CD8-positive, alpha-beta memory T cell (primary cell): ENCODE results near the gene RASGRP3. TPM values are rescaled to one million over a fixed set of nuclear protein-coding genes. Genes with fewer than 3 reads are reported as not detected.

Source experiments
- CTCF ChIA-PET: fragments of 350-600 bp; sonication (Branson Sonifier 250); formaldehyde crosslinking; loops from one replicate; lab custom pipeline; 2021; ENCODE audit warnings: antibody characterized with exemption; lab: Charles Lee
- POLR2A ChIA-PET: fragments of 350-600 bp; sonication (Branson Sonifier 250); formaldehyde crosslinking; loops from one replicate; lab custom pipeline; 2021; ENCODE audit warnings: antibody characterized with exemption; lab: Charles Lee
- DNase-seq, 5 donors: peaks; one replicate each; pipeline versions ENCODE4 v3.0.0 to v3.0.0-alpha.2; 2020 to 2022; ENCODE audit warnings: mixed read lengths in 1 of 5
- H3K27ac ChIP-seq: one replicate; pipeline ENCODE4 v1.7.0; 2013; ENCODE audit warnings: low read depth, mild to moderate bottlenecking, low read length, moderate library complexity
- H3K27me3 ChIP-seq: 2 replicates; pipeline ENCODE4 v1.7.0; 2013; ENCODE audit warnings: low read length, mild to moderate bottlenecking; ENCODE audit not compliant: insufficient read depth, poor library complexity, severe bottlenecking
- H3K36me3 ChIP-seq: 2 replicates; pipeline ENCODE4 v1.7.0; 2013; ENCODE audit warnings: mild to moderate bottlenecking, low read length, moderate library complexity; ENCODE audit not compliant: insufficient read depth
- H3K4me1 ChIP-seq: 2 replicates; pipeline ENCODE4 v1.7.0; 2013; ENCODE audit warnings: mild to moderate bottlenecking, low read length, moderate library complexity; ENCODE audit not compliant: insufficient read depth
- H3K4me3 ChIP-seq: 2 replicates; pipeline ENCODE4 v1.7.0; 2013; ENCODE audit warnings: mild to moderate bottlenecking, low read length
- H3K9me3 ChIP-seq: 2 replicates; pipeline ENCODE4 v1.7.0; 2013; ENCODE audit warnings: mild to moderate bottlenecking, low read length
- H3K27ac Mint-ChIP-seq, 8 donors: one replicate each; pipeline ENCODE4 v1.8.0; 2020 to 2021; ENCODE audit warnings: mixed read lengths in 8 of 8, mild to moderate bottlenecking in 6 of 8, inconsistent platforms in 3 of 8, moderate library complexity in 3 of 8
- H3K27me3 Mint-ChIP-seq, 2 donors: one replicate each; pipeline ENCODE4 v1.8.0; 2020 to 2021; ENCODE audit warnings: mixed read lengths in 2 of 2, mild to moderate bottlenecking in 1 of 2, moderate library complexity in 1 of 2
- H3K36me3 Mint-ChIP-seq, 3 donors: one replicate each; pipeline ENCODE4 v1.8.0; 2020 to 2021; ENCODE audit warnings: mixed read lengths in 3 of 3, inconsistent platforms in 1 of 3, mild to moderate bottlenecking in 1 of 3
- H3K4me1 Mint-ChIP-seq, 3 donors: one replicate each; pipeline ENCODE4 v1.8.0; 2020 to 2021; ENCODE audit warnings: mixed read lengths in 3 of 3, inconsistent platforms in 1 of 3, mild to moderate bottlenecking in 1 of 3
- H3K4me3 Mint-ChIP-seq, 7 donors: one replicate each; pipeline ENCODE4 v1.8.0; 2020 to 2021; ENCODE audit warnings: mixed read lengths in 7 of 7, mild to moderate bottlenecking in 6 of 7, moderate library complexity in 4 of 7, inconsistent platforms in 2 of 7
- H3K9me3 Mint-ChIP-seq, 5 donors: one replicate each; pipeline ENCODE4 v1.8.0; 2020 to 2022; ENCODE audit warnings: mixed read lengths in 5 of 5, mild to moderate bottlenecking in 3 of 5, moderate library complexity in 2 of 5, inconsistent platforms in 1 of 5
- polyA plus RNA-seq: library from polyadenylated mRNA; unstranded; fragments of 300-500 nt; fragmentation: Illumina TruSeq; gene quantifications from one replicate; pipeline ENCODE4 v1.2.3, GENCODE V29; 2021
- total RNA-seq, 2 experiments: library from RNA; stranded (reverse); gene quantifications; one replicate each; pipeline ENCODE4 v1.2.3, GENCODE V29; 2021

The RASGRP3 gene
- total and polyA plus RNA-seq, 3 experiments from 2014 or later: 3.1 to 3.6 (median 3.5) TPM

DNA sequence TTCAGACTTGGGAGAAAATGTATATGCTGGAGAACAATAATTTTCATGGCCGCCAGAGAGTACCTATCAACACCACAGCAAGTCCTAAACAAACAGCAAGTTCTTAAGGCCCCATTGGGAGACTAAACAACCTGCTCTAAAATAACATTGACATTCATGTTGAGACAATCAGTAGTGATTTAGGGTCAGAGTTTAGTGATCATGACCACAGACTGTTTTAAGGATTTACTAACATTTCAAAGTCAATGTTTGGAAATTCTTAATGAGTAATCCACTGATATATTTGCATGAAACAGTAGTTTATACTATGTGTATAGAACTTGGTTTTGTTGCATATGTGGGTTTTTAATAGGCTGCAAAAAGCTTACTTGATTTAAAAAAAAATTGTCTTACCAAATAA, 34.7 kb downstream of the RASGRP3 start:
- peaks cover 0 to 6% (median 4%) of the 10 kb centered on the region in 3 donors for H3K36me3 Mint-ChIP-seq
- Histone ChIP-seq H3K4me1 (no peaks in the 10 kb centered on the region), H3K4me3 (no peak overlapping the region), H3K27ac (no peak overlapping the region), H3K27me3 (no peaks in the 10 kb centered on the region), H3K9me3 (no peaks in the 10 kb centered on the region), H3K36me3 (no peaks in the 10 kb centered on the region)
- H3K9me3 Mint-ChIP-seq: peaks cover 0 to 2% (median 0%) of the 10 kb centered on the region in 5 donors
- DNase-seq: no peak
- H3K27ac Mint-ChIP-seq: no peak overlapping the region
- H3K4me3 Mint-ChIP-seq: no peak overlapping the region
- H3K4me1 Mint-ChIP-seq: no peaks in the 10 kb centered on the region
- ChIA-PET CTCF (interaction anchor here (1.0 kb wide), 1 partner anchor 35 kb away, joined by 3 read pairs; no protein-coding TSS in a partner anchor), POLR2A (no interaction called here)
- H3K27me3 Mint-ChIP-seq: peaks cover 0 to 3% of the 10 kb centered on the region in 2 donors

- H3K36me3 ChIP-seq: no peaks in the 10 kb centered on the region
- ChIA-PET POLR2A (no interaction called here), CTCF (no interaction called here)
- H3K27me3 ChIP-seq: no peaks in the 10 kb centered on the region
- Mint-ChIP-seq H3K9me3 (peaks cover 0 to 2% (median 0%) of the 10 kb centered on the region in 5 donors), H3K27ac (no peak overlapping the region), H3K27me3 (peaks cover 0 to under 1% of the 10 kb centered on the region in 2 donors), H3K36me3 (peaks cover 0 to 12% (median 4%) of the 10 kb centered on the region in 3 donors), H3K4me3 (no peak overlapping the region), H3K4me1 (no peaks in the 10 kb centered on the region)
- DNase-seq: no peak
- H3K9me3 ChIP-seq: no peaks in the 10 kb centered on the region
- H3K27ac ChIP-seq: no peak overlapping the region
- H3K4me1 ChIP-seq: no peaks in the 10 kb centered on the region
- no peak overlapping the region for H3K4me3 ChIP-seq
These were observed 35.7 kb downstream of the RASGRP3 start for GRCh38 chr2:33512112-33512511.

- no peaks in the 10 kb centered on the region for H3K36me3 ChIP-seq
- no peaks in the 10 kb centered on the region for H3K27me3 ChIP-seq
These were observed 37.0 kb downstream of the RASGRP3 start for GRCh38 chr2:33513480-33513879.

GRCh38 chr2:33516456-33516995, 40.1 kb downstream of the RASGRP3 start:
- Mint-ChIP-seq H3K4me1 (no peaks in the 10 kb centered on the region), H3K4me3 (no peak overlapping the region), H3K27ac (no peak overlapping the region), H3K27me3 (no peaks in the 10 kb centered on the region), H3K9me3 (no peaks in the 10 kb centered on the region), H3K36me3 (peaks cover 3 to 15% (median 4%) of the 10 kb centered on the region in 3 donors)
- POLR2A ChIA-PET: no interaction called here
- H3K4me1 ChIP-seq: no peaks in the 10 kb centered on the region
- CTCF ChIA-PET: no interaction called here
- H3K36me3 ChIP-seq: no peaks in the 10 kb centered on the region
- H3K4me3 ChIP-seq: no peak overlapping the region
- no peak overlapping the region for H3K27ac ChIP-seq
- H3K27me3 ChIP-seq: no peaks in the 10 kb centered on the region
- H3K9me3 ChIP-seq: no peaks in the 10 kb centered on the region
- DNase-seq: no peak

More at GRCh38 chr2:33513480-33513879, 37.0 kb downstream of the RASGRP3 start:
- Mint-ChIP-seq H3K27me3 (no peaks in the 10 kb centered on the region), H3K36me3 (peaks cover 0 to 12% (median 4%) of the 10 kb centered on the region in 3 donors), H3K4me1 (no peaks in the 10 kb centered on the region), H3K27ac (no peak overlapping the region), H3K4me3 (no peak overlapping the region), H3K9me3 (no peaks in the 10 kb centered on the region)
- ChIA-PET POLR2A (no interaction called here), CTCF (no interaction called here)
- Histone ChIP-seq H3K27ac (no peak overlapping the region), H3K4me1 (no peaks in the 10 kb centered on the region), H3K4me3 (no peak overlapping the region), H3K9me3 (no peaks in the 10 kb centered on the region)
- DNase-seq: no peak

GRCh38 chr2:33518200-33518599, 41.8 kb downstream of the RASGRP3 start:
- POLR2A ChIA-PET: no interaction called here
- Histone ChIP-seq H3K36me3 (no peaks in the 10 kb centered on the region), H3K27ac (no peak overlapping the region), H3K4me3 (no peak overlapping the region), H3K4me1 (no peaks in the 10 kb centered on the region), H3K27me3 (no peaks in the 10 kb centered on the region), H3K9me3 (no peaks in the 10 kb centered on the region)
- no peak for DNase-seq
- Mint-ChIP-seq H3K36me3 (peaks cover 4 to 17% (median 8%) of the 10 kb centered on the region in 3 donors), H3K4me1 (no peaks in the 10 kb centered on the region), H3K9me3 (no peaks in the 10 kb centered on the region), H3K4me3 (no peak overlapping the region), H3K27me3 (no peaks in the 10 kb centered on the region), H3K27ac (no peak overlapping the region)
- CTCF ChIA-PET: interaction anchor here (1.2 kb wide), 1 partner anchor 42 kb away, joined by 4 read pairs; no protein-coding TSS in a partner anchor

- H3K4me1 Mint-ChIP-seq: no peaks in the 10 kb centered on the region
- no peak overlapping the region for H3K27ac Mint-ChIP-seq
- ChIA-PET POLR2A (no interaction called here), CTCF (interaction anchor here (1.2 kb wide), 1 partner anchor 43 kb away, joined by 4 read pairs; no protein-coding TSS in a partner anchor)
- H3K9me3 Mint-ChIP-seq: no peaks in the 10 kb centered on the region
- H3K36me3 Mint-ChIP-seq: peaks cover 4 to 17% (median 12%) of the 10 kb centered on the region in 3 donors
- Histone ChIP-seq H3K4me1 (no peaks in the 10 kb centered on the region), H3K36me3 (no peaks in the 10 kb centered on the region), H3K9me3 (no peaks in the 10 kb centered on the region), H3K27ac (no peak overlapping the region), H3K4me3 (no peak overlapping the region), H3K27me3 (no peaks in the 10 kb centered on the region)
- no peak for DNase-seq
- no peak overlapping the region for H3K4me3 Mint-ChIP-seq
- H3K27me3 Mint-ChIP-seq: no peaks in the 10 kb centered on the region
These were observed 42.5 kb downstream of the RASGRP3 start for GRCh38 chr2:33518929-33519328.

DNA sequence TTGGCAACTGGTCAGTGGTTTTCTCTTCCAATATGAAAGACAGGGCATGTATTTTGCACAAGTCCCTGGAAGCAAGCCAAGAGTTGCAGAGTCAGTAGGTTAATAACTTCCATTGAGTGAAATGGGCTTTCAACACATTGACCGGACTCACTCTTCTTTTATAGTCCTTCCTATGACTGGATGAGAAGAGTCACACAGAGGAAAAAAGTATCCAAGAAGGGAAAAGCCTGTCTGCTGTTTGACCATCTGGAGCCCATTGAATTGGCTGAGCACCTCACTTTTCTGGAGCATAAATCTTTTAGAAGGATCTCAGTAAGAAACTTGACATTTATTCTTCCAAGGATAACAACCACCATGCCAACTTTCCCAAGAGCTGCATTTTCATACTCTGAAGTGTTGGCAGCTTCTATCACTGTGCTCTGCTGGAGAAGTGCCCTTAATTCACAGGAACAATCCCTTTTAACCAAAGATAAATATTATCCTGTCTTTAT, 45.4 kb downstream of the RASGRP3 start:
- Histone ChIP-seq H3K27me3 (no peaks in the 10 kb centered on the region), H3K9me3 (no peaks in the 10 kb centered on the region), H3K36me3 (no peaks in the 10 kb centered on the region), H3K4me3 (no peak overlapping the region), H3K27ac (no peak overlapping the region), H3K4me1 (no peaks in the 10 kb centered on the region)
- ChIA-PET POLR2A (no interaction called here), CTCF (no interaction called here)
- H3K9me3 Mint-ChIP-seq: no peaks in the 10 kb centered on the region
- DNase-seq: no peak
- H3K27me3 Mint-ChIP-seq: no peaks in the 10 kb centered on the region
- no peak overlapping the region for H3K4me3 Mint-ChIP-seq
- peaks cover 0 to 12% (median 7%) of the 10 kb centered on the region in 3 donors for H3K36me3 Mint-ChIP-seq
- H3K4me1 Mint-ChIP-seq: peaks cover 4 to 10% (median 5%) of the 10 kb centered on the region in 3 donors
- H3K27ac Mint-ChIP-seq: no peak overlapping the region

DNA sequence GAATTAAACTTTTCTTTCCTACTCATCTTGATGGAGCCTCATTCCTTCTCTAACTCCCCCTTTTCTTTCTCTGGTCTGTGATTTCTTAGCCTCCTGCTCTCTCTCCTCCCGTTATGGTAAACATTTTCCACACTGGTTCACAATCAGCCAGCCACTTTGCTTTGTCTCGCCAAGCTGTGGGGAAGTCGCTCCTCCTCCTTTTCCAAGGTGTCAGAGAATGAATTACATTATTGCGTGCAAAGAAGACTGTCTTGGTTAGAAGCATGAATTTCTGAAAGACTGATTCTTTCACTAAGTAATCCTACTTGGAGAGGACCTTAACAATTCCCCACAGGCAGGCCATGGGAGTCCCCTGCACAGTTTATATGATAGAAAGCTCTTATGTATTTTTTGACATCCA, 46.1 kb downstream of the RASGRP3 start:
- ChIA-PET CTCF (no interaction called here), POLR2A (no interaction called here)
- Mint-ChIP-seq H3K9me3 (no peaks in the 10 kb centered on the region), H3K27me3 (no peaks in the 10 kb centered on the region), H3K4me3 (peak overlapping the region in 1 of 7 donors; percentile 69), H3K36me3 (peaks cover 2 to 12% (median 7%) of the 10 kb centered on the region in 3 donors), H3K4me1 (peaks cover 4 to 10% (median 5%) of the 10 kb centered on the region in 3 donors), H3K27ac (no peak overlapping the region)
- Histone ChIP-seq H3K4me3 (no peak overlapping the region), H3K27ac (no peak overlapping the region), H3K4me1 (no peaks in the 10 kb centered on the region), H3K27me3 (no peaks in the 10 kb centered on the region), H3K36me3 (no peaks in the 10 kb centered on the region), H3K9me3 (no peaks in the 10 kb centered on the region)
- no peak for DNase-seq
